GM18873 (cell line): ENCODE data around the gene WASF1.
"Not testable (repeated sequence)": the region's sequence is repeated elsewhere in the genome, so short reads cannot be mapped to it uniquely, and the experiment has no call there.

Experiments used
- ATAC-seq: cut with Tn5 transposase; IDR thresholded peaks from one replicate; pipeline ENCODE4 v1.9.1; 2021; ENCODE audit warnings: mild to moderate bottlenecking, moderate library complexity, moderate number of reproducible peaks; ENCODE audit not compliant: unreplicated experiment, low FRiP score

WASF1 gene

DNA sequence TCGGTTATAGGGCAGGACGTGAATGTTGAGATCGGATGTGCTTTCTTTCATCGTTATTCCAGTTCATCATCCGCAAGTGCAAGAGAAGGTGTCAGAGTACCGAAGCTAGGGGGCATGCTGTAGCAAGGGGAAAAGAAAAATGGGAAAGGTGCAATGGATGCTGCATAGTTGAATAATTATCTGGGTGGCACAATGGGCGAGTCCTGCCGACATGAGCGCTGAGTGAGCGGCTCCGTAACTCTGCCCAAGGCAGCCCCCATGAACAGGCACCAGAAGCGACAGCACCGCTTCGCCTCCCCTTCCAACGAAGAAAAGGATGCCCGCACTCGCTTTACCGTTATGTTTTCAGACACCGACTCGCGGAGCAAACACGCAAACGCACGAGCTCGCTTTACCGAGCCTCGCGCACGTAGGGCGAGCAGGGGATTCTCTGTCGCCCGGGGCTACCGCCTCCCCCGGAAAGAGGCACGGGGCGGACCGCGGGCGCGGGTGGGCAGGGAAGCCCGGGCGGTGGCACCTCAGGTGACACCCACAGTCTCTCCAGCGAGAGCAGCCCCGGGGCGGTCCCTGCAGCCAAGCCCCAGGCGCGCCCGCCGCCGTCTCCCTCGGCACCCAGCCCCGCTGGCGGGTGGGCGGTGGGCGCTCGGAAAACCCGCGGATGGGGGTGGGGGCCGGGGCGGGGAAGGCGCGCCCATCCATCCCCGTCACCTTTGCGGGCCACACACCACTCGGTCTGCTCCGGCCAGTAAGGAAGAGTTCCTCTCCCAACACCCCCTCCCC lies 654 bp downstream of the WASF1 start:
- no peak for ATAC-seq

GRCh38 chr6:110173506-110174132 lies 5.9 kb downstream of the WASF1 start:
- no peak for ATAC-seq

- no peak for ATAC-seq
Observed at GRCh38 chr6:110170081-110170480, 9.4 kb downstream of the WASF1 start.

GRCh38 chr6:110158479-110158878 lies 21.0 kb downstream of the WASF1 start:
- ATAC-seq = no peak

GRCh38 chr6:110147870-110148269 lies 31.6 kb downstream of the WASF1 start:
- no peak for ATAC-seq

GRCh38 chr6:110140650-110141049 lies 38.8 kb downstream of the WASF1 start:
- no peak for ATAC-seq

GRCh38 chr6:110139052-110139451 lies 40.4 kb downstream of the WASF1 start:
- ATAC-seq = no peak

DNA sequence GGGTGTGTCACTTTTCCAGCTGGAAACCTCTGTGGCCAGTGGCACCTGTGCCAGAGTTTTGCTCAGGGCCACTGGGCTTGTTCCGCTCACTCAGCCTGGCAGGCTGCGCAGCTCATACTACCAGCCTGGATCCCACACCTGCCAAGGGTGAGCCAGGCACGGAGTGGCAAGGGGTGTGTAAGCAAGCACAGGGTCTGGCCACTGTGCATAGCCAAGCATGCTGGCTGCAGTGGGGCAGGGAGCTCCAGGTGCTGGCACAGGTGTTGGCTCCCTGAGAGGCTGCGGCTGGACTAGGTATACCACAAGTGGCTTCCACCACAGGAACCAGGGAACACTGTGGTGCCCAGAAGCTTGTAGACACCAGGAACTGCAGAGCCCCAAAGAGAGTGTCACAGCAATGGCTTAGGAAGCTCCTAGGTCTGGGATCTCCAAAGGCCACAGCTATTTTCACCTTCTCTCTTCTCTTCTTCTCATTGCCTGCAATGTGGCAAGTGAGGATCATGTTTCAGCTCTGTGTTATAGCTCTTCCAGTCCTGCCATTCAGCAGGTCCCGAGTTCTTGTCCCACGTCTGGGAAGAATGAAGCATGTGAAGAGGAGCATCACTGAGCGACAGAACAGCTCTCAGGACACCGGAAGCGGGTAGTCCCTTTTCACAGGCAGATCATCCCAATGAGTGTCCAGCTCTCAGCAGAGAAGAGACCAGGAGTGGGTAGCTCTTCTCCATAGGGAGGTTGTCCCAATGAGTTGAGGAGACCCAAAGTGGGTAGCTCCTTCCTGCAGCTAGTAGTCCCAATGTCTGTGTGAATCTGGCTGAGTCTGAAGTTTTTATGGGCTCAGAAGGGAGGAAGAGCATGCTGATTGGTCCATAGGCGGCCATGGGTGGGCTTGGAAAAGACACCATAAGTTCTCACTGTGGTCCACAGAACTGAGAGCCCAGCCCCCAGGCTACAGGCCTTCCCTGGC lies 41.3 kb downstream of the WASF1 start:
- no peak for ATAC-seq

DNA sequence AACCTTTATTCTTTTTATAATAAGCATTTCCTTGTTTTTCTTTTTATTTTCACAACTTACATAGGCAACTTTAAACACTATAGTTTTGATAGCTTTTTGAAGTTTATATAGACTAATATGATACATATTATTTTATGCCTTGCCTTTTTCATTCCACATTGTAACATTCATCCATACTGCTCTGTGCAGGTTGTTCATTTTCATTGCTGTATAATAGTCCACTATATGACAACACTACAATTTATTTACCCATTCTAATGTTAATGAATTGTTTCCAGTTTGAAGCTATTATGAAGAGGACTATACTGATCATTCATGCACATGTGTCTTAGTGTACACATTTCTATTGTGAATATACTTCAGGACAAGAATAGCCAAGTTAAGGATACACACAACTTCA lies 49.1 kb downstream of the WASF1 start:
- no peak for ATAC-seq

- ATAC-seq = no peak
Observed at GRCh38 chr6:110128418-110128817, 51.1 kb downstream of the WASF1 start.

DNA sequence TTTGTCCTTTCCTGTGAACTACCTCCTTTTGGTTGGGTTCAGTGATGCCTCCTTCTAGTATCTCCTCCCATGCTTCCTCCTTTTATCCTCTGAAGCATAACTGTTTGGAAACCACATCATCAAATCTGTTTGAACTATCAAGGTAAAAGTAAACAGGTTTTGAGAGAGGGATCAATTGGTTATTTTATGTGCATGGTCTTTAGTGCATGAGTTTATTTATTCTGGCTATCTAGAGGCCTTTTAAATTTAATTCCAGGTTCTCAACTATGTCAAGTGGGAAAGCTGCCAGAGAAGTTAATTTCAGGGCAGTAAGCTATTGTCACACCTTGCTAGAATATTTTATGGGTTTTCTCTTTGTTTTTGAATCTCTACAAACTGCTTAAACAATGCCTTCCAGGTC lies 54.1 kb downstream of the WASF1 start:
- ATAC-seq = no peak

DNA sequence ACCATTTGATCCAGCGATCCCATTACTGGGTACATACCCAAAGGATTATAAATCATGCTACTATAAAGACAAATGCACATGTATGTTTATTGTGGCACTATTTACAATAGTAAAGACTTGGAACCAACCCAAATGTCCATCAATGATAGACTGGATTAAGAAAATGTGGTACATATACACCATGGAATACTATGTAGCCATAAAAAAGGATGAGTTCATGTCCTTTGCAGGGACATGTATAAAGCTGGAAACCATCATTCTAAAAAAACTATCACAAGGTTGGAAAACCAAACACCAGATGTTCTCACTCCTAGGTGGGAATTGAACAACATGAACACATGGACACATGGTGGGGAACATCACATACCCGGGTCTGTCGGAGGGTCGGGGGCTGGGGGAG lies 57.8 kb downstream of the WASF1 start:
- ATAC-seq = not testable (repeated sequence)

DNA sequence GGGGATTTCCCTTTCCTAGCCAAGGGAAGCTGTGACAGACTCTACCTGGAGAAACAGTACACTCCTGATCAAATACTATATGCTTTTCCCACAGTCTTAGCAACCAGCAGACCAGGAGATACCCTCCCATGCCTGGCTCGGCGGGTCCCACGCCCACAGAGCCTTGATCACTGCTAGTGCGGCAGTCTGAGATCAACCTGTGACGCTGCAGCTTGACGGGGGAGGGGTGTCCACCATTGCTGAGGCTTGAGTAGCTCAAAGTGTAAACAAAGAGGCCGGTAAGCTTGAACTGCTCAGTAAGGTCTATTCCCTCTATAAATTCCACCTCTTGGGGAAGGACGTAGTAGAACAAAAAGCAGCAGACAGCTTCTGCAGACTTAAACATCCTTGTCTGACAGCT lies 63.2 kb downstream of the WASF1 start:
- no peak for ATAC-seq

GRCh38 chr6:110114004-110114403 lies 65.5 kb downstream of the WASF1 start:
- no peak for ATAC-seq

DNA sequence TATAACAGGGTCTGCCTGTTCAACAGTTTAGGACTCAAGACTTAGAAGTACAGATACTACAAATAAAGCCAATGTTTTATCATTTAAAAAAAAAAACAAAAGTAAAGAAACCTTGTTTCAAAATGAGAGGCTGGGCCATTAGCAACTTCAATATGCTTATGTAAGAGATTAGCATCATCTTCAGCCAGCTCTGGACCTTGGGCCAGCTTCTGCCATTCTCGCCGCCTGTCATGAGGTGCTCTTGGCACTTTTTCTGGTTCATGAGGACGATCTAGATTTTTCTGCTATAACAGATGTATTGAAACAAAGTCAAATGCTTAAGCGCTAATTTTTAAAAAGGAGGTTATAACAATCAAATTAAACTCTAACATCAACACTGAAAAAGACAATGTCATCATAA lies 74.2 kb downstream of the WASF1 start:
- no peak for ATAC-seq

- no peak for ATAC-seq
Observed at GRCh38 chr6:110103260-110103659, 76.2 kb downstream of the WASF1 start.

DNA sequence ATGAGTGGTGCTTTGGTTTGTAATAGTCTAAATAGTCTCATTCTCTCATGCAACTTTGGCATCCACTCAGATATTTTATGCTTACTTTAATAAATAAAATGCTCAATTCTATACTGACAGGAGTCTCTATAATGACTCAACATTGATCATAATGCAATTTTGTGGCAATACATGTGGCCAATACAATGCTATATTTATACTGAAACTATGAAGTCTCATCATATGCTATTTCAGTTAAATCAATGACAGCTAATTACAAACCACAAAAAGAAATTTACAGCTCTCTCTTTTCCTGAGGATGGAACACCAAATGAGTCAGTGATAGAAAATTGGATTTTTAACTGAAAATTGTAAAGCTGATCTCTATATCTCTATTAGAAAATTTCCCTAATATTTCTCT lies 77.1 kb downstream of the WASF1 start:
- ATAC-seq = no peak

DNA sequence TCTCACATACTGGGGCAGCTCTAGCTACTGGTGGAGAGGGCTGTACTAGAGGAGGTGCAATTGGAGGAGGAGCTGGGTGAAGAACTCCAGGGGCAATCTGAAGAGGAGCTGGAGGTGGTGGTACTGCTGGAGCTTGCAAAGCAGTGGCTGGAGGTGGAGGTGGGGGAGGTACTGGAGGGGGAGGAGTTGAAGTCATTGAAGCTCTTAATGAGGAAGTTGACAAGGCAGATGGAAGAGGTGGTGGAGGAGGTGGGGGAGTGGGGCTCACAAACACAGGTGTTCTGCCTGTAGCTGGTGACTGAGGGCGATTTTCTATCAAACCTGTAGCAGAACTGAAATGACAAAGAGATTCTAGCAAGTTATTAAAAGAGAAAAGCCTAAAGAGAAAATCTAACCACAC lies 77.6 kb downstream of the WASF1 start:
- no peak for ATAC-seq

DNA sequence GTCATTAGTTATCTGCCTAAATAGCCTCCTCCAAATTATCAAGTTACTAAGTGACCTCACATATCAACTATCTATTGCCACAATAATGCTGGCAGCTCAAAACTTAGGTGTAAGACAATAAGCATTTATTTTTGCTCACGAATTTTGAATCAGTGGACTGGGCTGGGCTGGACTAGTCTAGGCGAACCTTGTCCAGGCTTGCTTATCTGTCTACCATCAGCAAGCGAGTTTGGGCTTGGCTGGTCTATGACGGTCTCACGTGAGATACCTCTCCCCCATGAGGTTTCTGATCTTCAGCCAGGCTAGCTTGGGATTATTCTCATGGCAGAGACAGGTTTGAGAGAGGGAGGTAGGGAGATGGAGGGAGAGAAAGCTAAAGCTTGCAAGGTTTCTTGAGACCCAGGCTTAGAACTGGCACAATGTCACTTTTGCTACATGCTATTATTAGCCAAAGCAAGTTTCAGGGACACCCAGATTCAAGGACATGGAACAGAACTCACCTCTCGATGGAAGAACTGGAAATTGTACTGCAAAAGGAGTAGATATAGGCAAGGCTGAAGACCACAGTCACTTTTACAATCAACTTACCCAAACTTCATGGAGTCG lies 80.9 kb downstream of the WASF1 start:
- no peak for ATAC-seq

- no peak for ATAC-seq
Observed at GRCh38 chr6:110097443-110097842, 82.0 kb downstream of the WASF1 start.

- no peak for ATAC-seq
Observed at GRCh38 chr6:110095935-110096334, 83.5 kb downstream of the WASF1 start.
